A673 (cell line): ENCODE results near the gene RFX6. TPM values are rescaled to one million over a fixed set of nuclear protein-coding genes. Genes with fewer than 3 reads are reported as not detected.

Experiments used
- BruUV-seq: library from RNA; stranded (reverse); fragments of 400-500 nt; replicated peaks from 2 replicates; lab custom pipeline; 2021; lab: Mats Ljungman, UMichigan
- CTCF ChIA-PET: fragments of 300-600 bp; sonication (Branson Sonifier 250); formaldehyde crosslinking; loops from one replicate; lab custom pipeline; 2022; ENCODE audit warnings: antibody characterized with exemption; lab: Charles Lee
- POLR2A ChIA-PET: fragments of 300-600 bp; sonication (Branson Sonifier 250); formaldehyde crosslinking; loops from one replicate; lab custom pipeline; 2022; ENCODE audit warnings: antibody characterized with exemption; ENCODE audit not compliant: low non-redundant PET; lab: Charles Lee
- DNase-seq: peaks from one replicate; pipeline ENCODE4 v3.0.0-alpha.2; 2015; ENCODE audit warnings: low spot score
- H3K27ac ChIP-seq: fragments of 200-600 bp; sonication (generic); 2 replicates; pipeline ENCODE4 v1.5.1; 2016; ENCODE audit warnings: mixed run types, low read depth, mild to moderate bottlenecking, mixed read lengths, antibody characterized with exemption, low read length; ENCODE audit not compliant: poor library complexity, severe bottlenecking
- H3K27me3 ChIP-seq: fragments of 200-600 bp; sonication (generic); replicated peaks from 2 replicates; pipeline ENCODE4 v1.6.1; 2017; ENCODE audit warnings: mixed run types, low read depth, mild to moderate bottlenecking, mixed read lengths, antibody characterized with exemption, low read length; ENCODE audit not compliant: insufficient read depth, poor library complexity
- H3K36me3 ChIP-seq: fragments of 200-600 bp; sonication (generic); 2 replicates; pipeline ENCODE4 v1.6.1; 2016; ENCODE audit warnings: mixed run types, mild to moderate bottlenecking, mixed read lengths, antibody characterized with exemption, low read length; ENCODE audit not compliant: insufficient read depth, poor library complexity, severe bottlenecking
- H3K4me1 ChIP-seq: fragments of 200-600 bp; sonication (generic); 2 replicates; pipeline ENCODE4 v1.6.1; 2017; ENCODE audit warnings: mixed run types, mild to moderate bottlenecking, mixed read lengths, antibody characterized with exemption, low read length; ENCODE audit not compliant: insufficient read depth, poor library complexity, severe bottlenecking
- H3K4me3 ChIP-seq: fragments of 200-600 bp; sonication (generic); 2 replicates; pipeline ENCODE4 v1.5.1; 2016; ENCODE audit warnings: low read depth, mixed run types, mild to moderate bottlenecking, mixed read lengths, low read length; ENCODE audit not compliant: poor library complexity, severe bottlenecking
- H3K9me3 ChIP-seq: fragments of 200-600 bp; sonication (generic); 2 replicates; pipeline ENCODE4 v1.6.1; 2016; ENCODE audit warnings: mixed run types, low read depth, mild to moderate bottlenecking, mixed read lengths, antibody characterized with exemption, low read length; ENCODE audit not compliant: poor library complexity, severe bottlenecking
- CTCF ChIP-seq: fragments of 300-800, 200-600 bp; sonication (generic); conservative IDR thresholded peaks from 2 replicates; pipeline ENCODE4 v1.5.1; 2017; ENCODE audit warnings: low read depth, mild to moderate bottlenecking, antibody characterized with exemption, low read length, moderate library complexity, mixed read lengths
- EZH2 ChIP-seq: fragments of 200-600 bp; sonication (generic); IDR thresholded peaks from 2 replicates; pipeline ENCODE4 v1.6.1; 2017; ENCODE audit warnings: borderline replicate concordance, low read depth, mild to moderate bottlenecking, mixed read lengths, antibody characterized with exemption, low read length; ENCODE audit not compliant: poor library complexity, severe bottlenecking
- intact Hi-C: fragments of 100-400 bp; cut with micrococcal nuclease; formaldehyde crosslinking; loops from one replicate; pipeline ENCODE4 v1.10.0; 2022; ENCODE audit not compliant: unreplicated experiment
- total RNA-seq: library from RNA; stranded (reverse); gene quantifications from 2 replicates; pipeline ENCODE4 v1.2.3, GENCODE V29; 2021

RFX6 gene
- total RNA-seq, 1 experiment from 2014 or later: not detected

GRCh38 chr6:116966675-116967576 is 89.9 kb downstream of the RFX6 start:
- Histone ChIP-seq H3K27ac (no peak overlapping the region), H3K4me3 (no peak overlapping the region), H3K27me3 (peaks cover 39% of the 10 kb centered on the region), H3K4me1 (no peaks in the 10 kb centered on the region), H3K36me3 (no peaks in the 10 kb centered on the region), H3K9me3 (no peaks in the 10 kb centered on the region)
- TF ChIP-seq EZH2 (no peak), CTCF (no peak)
- no TSS peak for BruUV-seq
- POLR2A ChIA-PET: no interaction called here
- intact Hi-C loops: loop anchor here (5.0 kb wide), 2 partner anchors 85 to 750 kb away; no protein-coding TSS in a partner anchor
- no peak for DNase-seq
- CTCF ChIA-PET: no interaction called here

- intact Hi-C loops: loop anchor here (2.0 to 5.0 kb wide), 3 partner anchors 87 to 752 kb away; no protein-coding TSS in a partner anchor
- peak; percentile 65 for DNase-seq
Measured at GRCh38 chr6:116969211-116969863, 92.3 kb downstream of the RFX6 start.

More at GRCh38 chr6:116969211-116969863, 92.3 kb downstream of the RFX6 start:
- ChIA-PET CTCF (interaction anchor here (0.9 kb wide), 1 partner anchor 7 kb away, joined by 3 read pairs; no protein-coding TSS in a partner anchor), POLR2A (no interaction called here)
- no TSS peak for BruUV-seq
- no peak overlapping the region for H3K4me3 ChIP-seq
- peaks cover 38% of the 10 kb centered on the region for H3K27me3 ChIP-seq
- H3K27ac ChIP-seq: no peak overlapping the region
- no peaks in the 10 kb centered on the region for H3K36me3 ChIP-seq
- no peaks in the 10 kb centered on the region for H3K9me3 ChIP-seq
- no peaks in the 10 kb centered on the region for H3K4me1 ChIP-seq
- peak; percentile 71 for TF ChIP-seq CTCF
- TF ChIP-seq EZH2: no peak
